Spinal cord (tissue), 10 donors: ENCODE results near the gene SLIT1. TPM values are rescaled to one million over a fixed set of nuclear protein-coding genes. Genes with fewer than 3 reads are reported as not detected.
A peak's percentile ranks its signal among the peaks of the same experiment; 100 is the strongest.

Source experiments
- DNase-seq, 6 donors: peaks; one replicate each; pipeline versions ENCODE4 v3.0.0 to v3.0.0-alpha.2; 2013 to 2015; ENCODE audit warnings: low spot score in 6 of 6, low read depth in 4 of 6
- H3K27ac ChIP-seq: one replicate; pipeline ENCODE4 v1.5.1; 2013; ENCODE audit warnings: low read depth, low read length, control low read depth
- H3K27me3 ChIP-seq: one replicate; pipeline ENCODE4 v1.6.1; 2013; ENCODE audit warnings: low read length; ENCODE audit not compliant: control insufficient read depth, insufficient read depth
- H3K36me3 ChIP-seq: one replicate; pipeline ENCODE4 v1.6.1; 2013; ENCODE audit warnings: low read length; ENCODE audit not compliant: control insufficient read depth, insufficient read depth
- H3K4me1 ChIP-seq: one replicate; pipeline ENCODE4 v1.6.1; 2013; ENCODE audit warnings: low read length; ENCODE audit not compliant: control insufficient read depth, insufficient read depth
- H3K4me3 ChIP-seq: one replicate; pipeline ENCODE4 v1.5.1; 2013; ENCODE audit warnings: low read depth, low read length, control low read depth
- H3K9me3 ChIP-seq: one replicate; pipeline ENCODE4 v1.6.1; 2013; ENCODE audit warnings: low read length; ENCODE audit not compliant: control insufficient read depth, insufficient read depth
- WGBS: methylation state at CpG from one replicate; pipeline ENCODE4 v1.1.5; 2013; ENCODE audit warnings: missing lambda C conversion rate; ENCODE audit not compliant: insufficient coverage; 5-methylcytosine and 5-hydroxymethylcytosine counted together
- polyA plus RNA-seq, 2 donors: library from polyadenylated mRNA; unstranded; fragments of 120-200 nt; gene quantifications; one replicate each; pipeline ENCODE4 v1.2.1, GENCODE V29; 2013; ENCODE audit not compliant: insufficient read length in 2 of 2
- total RNA-seq, 2 donors: library from RNA; depleted of rRNA in 1 of 2; stranded (reverse); fragments of 120-200 nt in 1 of 2; fragments of >200 nt in 1 of 2; gene quantifications; one replicate each; pipeline versions ENCODE4 v1.2.3 to v1.2.4, GENCODE V29; 2013 to 2014
- donor health status: healthy.

The SLIT1 gene
- total and polyA plus RNA-seq, 4 donors = 23.1 to 237 (median 122) TPM

DNA sequence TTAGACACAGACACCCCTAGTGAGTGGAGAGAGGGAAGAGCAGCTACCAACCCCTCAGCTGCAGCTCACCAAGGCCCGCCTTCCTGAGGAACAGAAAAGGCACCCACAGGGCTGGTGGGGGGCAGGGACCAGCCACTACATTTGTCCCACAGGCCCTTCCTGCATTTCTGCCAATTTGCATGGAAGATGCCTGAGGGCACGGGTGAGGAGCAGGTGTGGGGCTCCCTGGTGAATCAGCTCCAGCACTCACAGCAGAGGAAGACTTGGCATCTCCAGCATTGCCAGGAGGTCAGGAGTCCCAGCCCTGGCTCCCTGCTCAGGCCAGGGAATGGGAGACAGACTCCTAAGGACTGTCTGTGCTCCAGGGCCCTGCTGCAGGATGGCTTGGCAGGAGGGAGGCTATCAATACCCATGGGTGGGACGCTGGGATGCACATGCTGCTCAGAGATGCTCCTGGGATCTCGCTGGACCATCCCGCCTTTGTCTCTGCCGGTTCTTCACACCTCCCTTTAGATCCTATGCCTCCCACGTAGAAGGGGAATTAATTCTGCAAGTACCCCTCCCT lies 109.7 kb downstream of the SLIT1 start:
- no peaks in the 10 kb centered on the region for H3K27me3 ChIP-seq
- peaks cover 5% of the 10 kb centered on the region for H3K36me3 ChIP-seq
- H3K4me1 ChIP-seq = peaks cover 91% of the 10 kb centered on the region
- WGBS = 64% methylated on average over 6 of the region's 7 CpGs
- no peak overlapping the region for H3K4me3 ChIP-seq
- no peak overlapping the region for H3K27ac ChIP-seq
- DNase-seq = no peak
- H3K9me3 ChIP-seq = no peaks in the 10 kb centered on the region

DNA sequence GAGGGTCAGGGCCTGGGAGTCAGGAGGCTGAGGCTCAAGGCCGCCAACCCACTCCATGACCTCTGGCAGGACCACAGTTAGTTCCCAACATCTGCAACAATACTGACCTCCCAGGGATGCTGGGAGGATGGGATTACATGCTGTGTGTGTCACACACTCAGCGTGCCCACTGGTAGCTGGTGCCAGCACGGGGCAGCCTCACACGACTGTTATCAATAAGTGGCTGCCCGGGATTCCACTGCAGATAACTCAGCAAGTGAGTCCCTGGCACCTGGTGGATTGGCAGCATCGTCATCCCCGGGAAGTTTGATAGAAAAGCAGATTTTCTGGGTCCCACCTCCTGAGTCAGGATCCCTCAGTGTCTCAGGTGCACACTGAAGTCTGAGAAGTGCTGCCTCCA lies 110.3 kb downstream of the SLIT1 start:
- DNase-seq = no peak
- WGBS = 68% methylated on average over 6 of the region's 7 CpGs
- Histone ChIP-seq H3K36me3 (peaks cover 5% of the 10 kb centered on the region), H3K27me3 (no peaks in the 10 kb centered on the region), H3K9me3 (no peaks in the 10 kb centered on the region), H3K27ac (no peak overlapping the region), H3K4me1 (peaks cover 87% of the 10 kb centered on the region), H3K4me3 (no peak overlapping the region)

DNA sequence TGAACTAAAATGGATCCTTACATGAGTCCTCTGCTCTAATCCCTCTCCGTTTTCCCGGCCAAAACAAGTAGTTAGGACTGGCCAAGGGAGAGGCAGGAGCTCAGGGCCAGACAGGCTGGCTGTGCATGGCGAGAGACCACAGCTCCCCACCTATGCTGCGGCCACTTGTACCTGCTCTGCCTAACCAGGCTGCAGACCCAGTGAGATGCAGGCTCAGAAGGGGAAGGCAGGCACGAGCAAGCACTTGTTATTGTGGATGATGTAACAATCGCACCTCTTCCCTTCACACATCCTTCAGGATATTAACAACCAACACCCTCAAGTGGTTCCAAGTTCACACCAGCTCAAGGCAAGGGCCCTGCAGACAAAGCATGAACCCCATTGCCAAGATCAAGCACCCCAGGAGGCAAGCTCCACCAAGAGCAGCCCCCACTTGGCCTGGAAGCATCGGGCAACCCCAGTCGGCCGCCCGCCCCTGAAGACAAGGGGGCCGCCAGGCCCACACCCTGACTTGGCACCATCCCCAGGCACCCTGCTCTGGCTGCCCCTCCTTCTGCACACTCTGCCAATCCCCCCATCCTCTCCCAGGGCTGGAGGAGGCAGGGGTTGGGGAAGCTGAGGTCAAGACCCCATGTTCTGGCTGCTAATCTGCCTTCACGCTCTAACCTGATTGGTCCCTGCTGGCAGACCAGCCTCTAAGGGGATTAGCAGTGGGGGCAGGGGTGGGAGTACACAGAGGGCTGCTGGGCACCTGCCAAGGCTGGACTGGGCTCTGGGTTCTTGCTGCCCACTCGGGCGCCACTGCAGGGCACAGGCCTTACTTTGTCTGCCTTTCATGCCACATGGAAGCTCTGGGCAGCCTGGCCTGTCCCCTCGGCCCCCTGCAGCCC lies 111.3 kb downstream of the SLIT1 start:
- H3K4me1 ChIP-seq = peaks cover 80% of the 10 kb centered on the region
- WGBS = 51% methylated on average over 13 of the region's 15 CpGs
- no peaks in the 10 kb centered on the region for H3K9me3 ChIP-seq
- peak in 3 of 6 donors; percentile 65 to 85 (median 71) for DNase-seq
- no peak overlapping the region for H3K4me3 ChIP-seq
- H3K27me3 ChIP-seq = no peaks in the 10 kb centered on the region
- H3K36me3 ChIP-seq = peaks cover 7% of the 10 kb centered on the region
- peak overlapping the region; percentile 33 for H3K27ac ChIP-seq

DNA sequence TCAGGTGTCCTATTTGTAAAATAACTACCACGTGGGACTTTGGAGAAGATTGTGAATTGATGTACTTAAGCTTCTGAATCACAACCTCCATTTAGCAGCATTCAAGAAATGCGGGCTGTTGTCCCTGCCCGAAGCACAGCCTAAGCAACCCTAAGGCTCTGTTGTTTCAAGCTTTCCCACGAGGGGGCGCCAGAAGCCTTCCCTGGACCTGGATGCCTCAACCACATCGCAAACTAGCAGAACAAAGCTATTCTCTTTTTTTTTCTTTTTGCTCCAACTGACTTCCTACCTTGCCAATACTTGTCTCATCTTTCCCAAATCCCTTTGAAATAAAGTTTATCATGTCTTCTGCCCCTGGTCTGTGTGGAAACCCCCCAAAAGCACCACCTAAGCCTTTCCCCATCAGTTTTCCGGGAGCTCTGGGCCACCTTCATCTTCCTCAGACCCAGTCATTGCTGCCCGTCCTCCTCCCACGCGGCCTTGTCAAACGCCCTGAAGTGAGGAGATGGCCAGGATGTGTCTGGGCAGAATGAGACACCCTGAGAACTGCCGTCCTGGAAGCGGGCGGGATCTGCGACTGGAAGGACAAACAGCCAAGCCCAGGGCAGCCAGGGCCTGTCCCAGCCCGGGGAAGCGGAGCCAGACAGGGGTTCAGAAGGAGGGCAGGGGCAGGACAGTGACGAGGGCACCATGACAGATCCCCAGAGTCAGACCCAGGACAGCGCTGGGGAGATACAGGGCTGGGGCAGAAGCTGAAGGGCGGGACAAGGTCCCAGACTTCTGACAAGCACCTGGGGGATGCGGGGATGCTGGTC lies 112.7 kb downstream of the SLIT1 start:
- peaks cover 76% of the 10 kb centered on the region for H3K4me1 ChIP-seq
- 42% methylated on average over 20 of the region's 21 CpGs for WGBS
- H3K27ac ChIP-seq = no peak overlapping the region
- DNase-seq = peak; percentile 78 to 98 (median 88)
- H3K27me3 ChIP-seq = no peaks in the 10 kb centered on the region
- no peak overlapping the region for H3K4me3 ChIP-seq
- H3K9me3 ChIP-seq = no peaks in the 10 kb centered on the region
- peaks cover 3% of the 10 kb centered on the region for H3K36me3 ChIP-seq

DNA sequence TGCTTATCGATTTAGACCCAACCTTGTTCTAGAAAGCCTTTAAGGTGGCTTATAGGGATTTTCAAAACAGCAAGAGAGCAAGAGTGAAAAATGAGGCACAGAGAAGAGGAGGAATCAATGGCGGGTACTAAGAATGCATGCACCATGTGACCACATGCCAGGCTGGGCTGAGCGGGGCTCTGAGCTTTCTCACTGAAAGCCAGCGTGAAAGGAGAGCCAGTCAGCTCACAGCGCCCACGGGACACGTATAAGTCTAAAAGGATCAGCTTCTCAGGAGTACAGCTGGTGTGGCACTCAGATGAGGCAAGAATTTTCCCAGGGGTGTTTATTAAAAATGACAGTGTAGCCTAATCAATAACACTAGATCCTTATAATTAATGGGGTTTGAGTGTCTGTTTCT lies 114.3 kb downstream of the SLIT1 start:
- no peak overlapping the region for H3K27ac ChIP-seq
- H3K4me3 ChIP-seq = no peak overlapping the region
- peaks cover 9% of the 10 kb centered on the region for H3K36me3 ChIP-seq
- H3K9me3 ChIP-seq = no peaks in the 10 kb centered on the region
- peak in 1 of 6 donors; percentile 79 for DNase-seq
- no peaks in the 10 kb centered on the region for H3K27me3 ChIP-seq
- peaks cover 77% of the 10 kb centered on the region for H3K4me1 ChIP-seq
- WGBS = 22% methylated on average over 7 of the region's 7 CpGs

DNA sequence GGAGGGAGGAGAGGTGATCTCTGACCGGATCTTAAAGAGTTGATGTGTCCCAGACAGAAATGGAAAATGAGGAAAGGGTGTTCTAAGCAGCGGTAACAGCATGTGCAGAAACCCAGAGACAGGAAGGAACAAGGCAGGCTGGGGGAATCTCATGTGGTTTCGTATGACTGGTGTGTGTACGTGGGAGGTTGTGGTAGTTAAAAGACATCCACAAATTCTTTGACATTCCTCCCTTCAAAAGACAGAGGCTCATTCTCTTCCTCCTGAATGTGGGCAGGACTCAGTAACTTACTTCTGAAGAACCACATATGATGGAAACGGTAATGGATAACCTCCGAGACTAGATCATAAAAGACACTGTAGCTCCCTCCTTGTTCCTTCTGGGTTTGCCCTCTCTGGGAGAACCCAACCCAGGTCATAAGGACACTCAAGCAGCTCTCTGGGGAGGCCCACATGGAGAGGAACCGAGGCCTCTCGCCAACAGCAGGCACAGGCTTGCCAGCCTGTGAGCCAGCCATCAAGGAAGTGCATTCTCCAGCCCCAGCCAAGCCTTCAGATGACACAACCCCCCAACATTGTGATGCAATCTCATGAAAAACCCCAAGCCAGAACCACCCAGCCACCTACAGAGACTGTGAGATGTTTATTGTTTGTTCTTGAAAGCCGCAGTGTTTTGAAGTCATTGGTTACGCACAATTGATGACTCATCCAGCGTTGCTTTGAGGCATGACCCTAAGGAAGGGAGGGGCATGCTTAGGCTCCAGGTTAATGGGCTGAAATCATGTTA lies 116.0 kb downstream of the SLIT1 start:
- H3K27ac ChIP-seq = no peak overlapping the region
- H3K4me3 ChIP-seq = no peak overlapping the region
- H3K36me3 ChIP-seq = peaks cover 20% of the 10 kb centered on the region
- peaks cover 66% of the 10 kb centered on the region for H3K4me1 ChIP-seq
- no peak for DNase-seq
- no peaks in the 10 kb centered on the region for H3K9me3 ChIP-seq
- no peaks in the 10 kb centered on the region for H3K27me3 ChIP-seq
- 86% methylated on average over 9 of the region's 11 CpGs for WGBS

DNA sequence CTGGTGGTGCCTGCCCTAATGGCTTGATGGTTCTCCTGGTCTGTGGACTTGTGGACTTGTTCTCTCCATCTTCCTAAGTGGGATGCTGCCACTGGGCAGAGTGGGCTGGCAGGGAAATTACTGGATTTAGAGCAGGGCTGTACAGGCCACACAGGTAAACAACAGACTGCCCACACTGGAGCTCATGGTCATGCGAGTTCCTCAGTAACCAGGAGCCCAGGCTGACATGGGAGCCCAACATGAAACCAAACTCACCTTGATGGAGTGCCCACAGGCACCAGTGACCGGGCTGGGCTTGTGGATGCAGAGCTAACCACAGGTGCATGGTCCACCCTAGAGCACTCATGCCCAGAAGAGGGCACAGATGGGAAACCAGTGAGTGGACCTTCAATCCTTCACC lies 116.7 kb downstream of the SLIT1 start:
- Histone ChIP-seq H3K4me1 (peaks cover 64% of the 10 kb centered on the region), H3K9me3 (no peaks in the 10 kb centered on the region), H3K36me3 (peaks cover 27% of the 10 kb centered on the region), H3K27ac (no peak overlapping the region), H3K27me3 (no peaks in the 10 kb centered on the region), H3K4me3 (no peak overlapping the region)
- no peak for DNase-seq
- 95% methylated on average over 2 of the region's 2 CpGs for WGBS

DNA sequence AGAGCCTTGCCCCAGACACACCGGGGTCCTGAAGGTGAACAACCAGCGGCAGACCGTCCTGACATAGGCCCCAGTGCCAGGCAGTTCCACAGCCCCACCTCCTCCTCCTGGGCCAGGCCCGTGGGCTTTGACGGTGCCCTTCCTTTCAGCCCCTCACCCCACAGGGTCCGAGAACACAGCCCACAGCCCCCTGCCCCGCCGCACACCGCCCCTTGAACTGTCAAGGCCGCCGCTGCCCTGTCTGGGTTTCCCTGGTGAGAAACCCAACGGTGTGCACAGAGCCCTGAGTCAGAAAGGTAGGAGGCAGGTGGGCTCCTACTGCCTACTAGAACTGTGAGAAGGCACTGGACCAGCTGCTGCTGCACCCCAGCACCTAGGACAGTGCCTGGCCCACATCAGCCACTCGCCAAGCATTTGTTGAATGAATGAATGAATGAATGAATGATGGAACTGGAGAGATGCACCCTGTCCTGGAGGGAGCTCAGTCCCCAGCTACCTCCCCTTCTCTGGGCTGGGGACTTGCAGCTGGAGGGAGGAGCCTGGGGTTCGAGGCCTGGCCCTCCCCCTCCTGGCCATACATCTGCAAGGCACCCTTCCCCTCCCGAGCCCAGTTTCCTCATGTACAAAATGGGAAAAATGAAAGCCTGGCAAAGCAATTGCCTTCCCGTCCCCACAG lies 117.9 kb downstream of the SLIT1 start:
- 77% methylated on average over 13 of the region's 16 CpGs for WGBS

More for the DNA sequence above, 117.9 kb downstream of the SLIT1 start:
- no peak overlapping the region for H3K27ac ChIP-seq
- peaks cover 53% of the 10 kb centered on the region for H3K4me1 ChIP-seq
- peaks cover 39% of the 10 kb centered on the region for H3K36me3 ChIP-seq
- H3K9me3 ChIP-seq = no peaks in the 10 kb centered on the region
- H3K27me3 ChIP-seq = no peaks in the 10 kb centered on the region
- DNase-seq = no peak
- no peak overlapping the region for H3K4me3 ChIP-seq
